K562 (cell line): ENCODE data around the gene F11R. TPM values are rescaled to one million over a fixed set of nuclear protein-coding genes. Genes with fewer than 3 reads are reported as not detected.

ENCODE experiments used
- ATAC-seq: fragments of 200-7000 bp; cut with Tn5 transposase; 3 replicates; pipeline ENCODE4 v1.9.1; 2020; ENCODE audit warnings: moderate library complexity
- BruUV-seq: library from RNA; stranded (reverse); fragments of 400-500 nt; replicated peaks from 2 replicates; lab custom pipeline; 2021; lab: Mats Ljungman, UMichigan
- CTCF ChIA-PET: fragments of 300-600 bp; formaldehyde crosslinking; extraction: SDS; loops from one replicate; lab custom pipeline; 2021; ENCODE audit warnings: low intra/inter-chr PET ratio; lab: Yijun Ruan, JAX
- POLR2A ChIA-PET: fragments of 300-600, 350-650 bp; sonication (Branson Sonifier 250); formaldehyde crosslinking; extraction: SDS; loops from one replicate; lab custom pipeline; 2021; ENCODE audit warnings: antibody characterized with exemption, inconsistent platforms; lab: Yijun Ruan, JAX
- DNase-seq, 4 experiments: peaks; one replicate each; pipeline versions ENCODE4 v3.0.0 to v3.0.0-alpha.2; 2011 to 2018; ENCODE audit warnings: low spot score in 3 of 4, mixed read lengths in 3 of 4; ENCODE audit errors: extremely low read depth in 1 of 4
- FAIRE-seq: peaks from 2 replicates; lab custom pipeline; 2011; peaks lifted over from hg19 to GRCh38; lab: Jason Lieb, UNC
- H2AFZ ChIP-seq: 2 replicates; pipeline ENCODE4 v1.6.0; 2011; ENCODE audit warnings: low read depth, low read length, control low read depth, inconsistent platforms
- H3K27ac ChIP-seq: fragments of 200-600 bp; 3 replicates; pipeline ENCODE4 v1.8.0; 2011; ENCODE audit warnings: low read depth, mild to moderate bottlenecking, control low read depth, inconsistent platforms, low read length, moderate library complexity, mixed read lengths; ENCODE audit errors: extremely low read depth
- H3K27me3 ChIP-seq, 2 experiments: fragments of 300-600 bp in 1 of 2; 2 replicates in 1 of 2; 3 replicates in 1 of 2; pipeline versions ENCODE4 v1.6.0 to v1.8.0; 2011; ENCODE audit warnings: inconsistent platforms in 2 of 2, low read length in 2 of 2, mild to moderate bottlenecking in 1 of 2, mixed read lengths in 1 of 2, moderate library complexity in 1 of 2; ENCODE audit not compliant: control insufficient read depth in 2 of 2, insufficient read depth in 2 of 2
- H3K36me3 ChIP-seq: fragments of 300-600 bp; 3 replicates; pipeline ENCODE4 v1.8.0; 2011; ENCODE audit warnings: mild to moderate bottlenecking, low read length, inconsistent platforms; ENCODE audit not compliant: control insufficient read depth, insufficient read depth
- H3K4me1 ChIP-seq, 2 experiments: fragments of 200-600 bp in 1 of 2; replicated peaks in 1 of 2; 2 replicates in 1 of 2; 3 replicates in 1 of 2; pipeline versions ENCODE4 v1.5.1 to v1.8.0; 2011; ENCODE audit warnings: inconsistent platforms in 2 of 2, low read length in 2 of 2, mild to moderate bottlenecking in 1 of 2, mixed read lengths in 1 of 2, moderate library complexity in 1 of 2; ENCODE audit not compliant: control insufficient read depth in 2 of 2, insufficient read depth in 2 of 2
- H3K4me2 ChIP-seq: 2 replicates; pipeline ENCODE4 v1.6.1; 2011; ENCODE audit warnings: low read length, control low read depth, inconsistent platforms, mixed read lengths; ENCODE audit not compliant: insufficient read depth
- H3K4me3 ChIP-seq: fragments of 200-600 bp; sonication (generic), shearing (Covaris generic); 2 replicates; pipeline ENCODE4 v1.5.1; 2016; ENCODE audit warnings: control low read depth, inconsistent platforms
- H3K79me2 ChIP-seq: fragments of 200-600 bp; 3 replicates; pipeline ENCODE4 v1.8.0; 2011; ENCODE audit warnings: low read length, inconsistent platforms; ENCODE audit not compliant: control insufficient read depth, insufficient read depth
- H3K9ac ChIP-seq, 2 experiments: 2 replicates each; pipeline versions ENCODE4 v1.6.0 to v1.6.1; 2011; ENCODE audit warnings: low read depth in 2 of 2, low read length in 2 of 2, control low read depth in 1 of 2, inconsistent platforms in 1 of 2, mild to moderate bottlenecking in 1 of 2, mixed read lengths in 1 of 2; ENCODE audit not compliant: insufficient read depth in 1 of 2
- H3K9me1 ChIP-seq: one replicate; pipeline ENCODE4 v1.6.0; 2011; ENCODE audit warnings: inconsistent platforms, mild to moderate bottlenecking, low read length, moderate library complexity; ENCODE audit not compliant: control insufficient read depth, insufficient read depth
- H3K9me3 ChIP-seq: replicated peaks from 2 replicates; pipeline ENCODE4 v1.5.1; 2011; ENCODE audit warnings: low read depth, low read length, inconsistent platforms; ENCODE audit not compliant: control insufficient read depth, insufficient read depth
- H4K20me1 ChIP-seq: replicated peaks from 2 replicates; pipeline ENCODE4 v1.6.1; 2011; ENCODE audit warnings: low read length, inconsistent platforms, mixed read lengths; ENCODE audit not compliant: control insufficient read depth, insufficient read depth
- ARHGAP35 ChIP-seq: fragments of 450-650 bp; IDR thresholded peaks from 2 replicates; pipeline ENCODE4 v1.6.1; 2018; ENCODE audit not compliant: partially characterized antibody
- CTCF ChIP-seq, 3 experiments: IDR thresholded peaks in 2 of 3; conservative IDR thresholded peaks in 1 of 3; 2 replicates each; pipeline ENCODE4 v1.5.1; 2011 to 2012; ENCODE audit warnings: low read length in 3 of 3, mild to moderate bottlenecking in 3 of 3, control low read depth in 2 of 3, improper control_type of control experiment in 1 of 3, inconsistent platforms in 1 of 3, low read depth in 1 of 3, mixed read lengths in 1 of 3, moderate library complexity in 1 of 3; ENCODE audit not compliant: insufficient read depth in 2 of 3
- E2F3 ChIP-seq: fragments of 250-450 bp; sonication (Bioruptor Pico); IDR thresholded peaks from 2 replicates; pipeline ENCODE4 v1.4.0; 2020; ENCODE audit warnings: mild to moderate bottlenecking
- E2F6 ChIP-seq, 2 experiments: IDR thresholded peaks; 2 replicates each; pipeline ENCODE4 v1.6.1; 2011; ENCODE audit warnings: borderline replicate concordance in 1 of 2, control low read depth in 1 of 2, low read depth in 1 of 2, low read length in 1 of 2, mild to moderate bottlenecking in 1 of 2, mixed read lengths in 1 of 2, moderate library complexity in 1 of 2; ENCODE audit not compliant: insufficient read depth in 1 of 2, insufficient read length in 1 of 2, poor library complexity in 1 of 2, severe bottlenecking in 1 of 2; ENCODE audit errors: extremely low read depth in 1 of 2
- PCBP2 ChIP-seq: fragments of 200-400 bp; formaldehyde crosslinking; IDR thresholded peaks from 2 replicates; pipeline ENCODE4 v1.6.1; 2018; ENCODE audit warnings: low read length, low read depth, mild to moderate bottlenecking, moderate library complexity; ENCODE audit not compliant: poor library complexity, severe bottlenecking
- RBM17 ChIP-seq: fragments of 200-400 bp; formaldehyde crosslinking; IDR thresholded peaks from 2 replicates; pipeline ENCODE4 v1.6.1; 2017; ENCODE audit warnings: low read depth, mild to moderate bottlenecking, low read length, borderline replicate concordance
- SREBF2 ChIP-seq: sonication (generic); formaldehyde crosslinking; IDR thresholded peaks from 2 replicates; pipeline ENCODE4 v1.4.0; 2020; ENCODE audit warnings: mild to moderate bottlenecking, missing genetic modification reagents
- XRCC3 ChIP-seq: fragments of 450-650 bp; IDR thresholded peaks from 2 replicates; pipeline ENCODE4 v1.6.1; 2017; ENCODE audit warnings: mild to moderate bottlenecking, moderate library complexity
- ZNF224 ChIP-seq: sonication (generic); formaldehyde crosslinking; IDR thresholded peaks from 2 replicates; pipeline ENCODE4 v1.8.0; 2022; ENCODE audit warnings: mild to moderate bottlenecking, missing genetic modification reagents
- ZNF23 ChIP-seq: fragments of 250-450 bp; sonication (Bioruptor Pico); IDR thresholded peaks from 2 replicates; pipeline ENCODE4 v1.4.0; 2020; ENCODE audit warnings: mild to moderate bottlenecking
- WGBS: fragments of 100-300 bp; shearing (Covaris generic); methylation state at CpG from one replicate; pipeline ENCODE4 v1.1.6; 2016; ENCODE audit warnings: low coverage, mixed read lengths; ENCODE audit not compliant: insufficient coverage; ENCODE audit errors: missing lambda C conversion rate; 5-methylcytosine and 5-hydroxymethylcytosine counted together
- in situ Hi-C: fragments of 300-500 bp; cut with MboI; formaldehyde crosslinking; loops from 4 replicates; pipeline ENCODE4 v1.15.0; 2018; ENCODE audit warnings: inconsistent platforms, mixed read lengths
- intact Hi-C: fragments of 100-400 bp; cut with micrococcal nuclease; formaldehyde crosslinking; loops from 2 replicates; pipeline ENCODE4 v1.14.2; 2022
- polyA plus RNA-seq, 8 experiments: library from polyadenylated mRNA; depleted of rRNA in 4 of 8; stranded (reverse) in 5 of 8; unstranded in 3 of 8; fragments of >200 nt; fragmentation: Nextera tagmentation in 2 of 8; fragmentation: Illumina TruSeq in 1 of 8; extraction: Ambion mirVana in 2 of 8; extraction: Trizol in 1 of 8; gene quantifications; 2 replicates each; pipeline versions ENCODE4 v1.2.1 to v1.2.3, GENCODE V29; 2011 to 2014; ENCODE audit warnings: inconsistent platforms in 1 of 8, missing spikeins in 1 of 8
- total RNA-seq, 7 experiments: library from RNA; depleted of rRNA in 6 of 7; stranded (reverse); fragments of >200 nt in 6 of 7; fragmentation: Illumina TruSeq in 2 of 7; extraction: Trizol in 2 of 7; gene quantifications; 2 replicates each; pipeline versions ENCODE4 v1.2.1 to v1.2.3, GENCODE V29; 2011 to 2021; ENCODE audit warnings: low replicate concordance in 1 of 7

Gene F11R
- total and polyA plus RNA-seq, 9 of the 15 experiments (the other 6 are each of a cell fraction or from before 2014, with no cell fraction given) = 27.4 to 187 (median 52.5) TPM

- DNase-seq = no peak
- peaks cover 28 to 49% of the 10 kb centered on the region in 2 experiments for H3K27me3 ChIP-seq
- H2AFZ ChIP-seq = no peak overlapping the region
- intact Hi-C loops = no loop called here
- no peaks in the 10 kb centered on the region for H3K79me2 ChIP-seq
- H3K9me1 ChIP-seq = no peaks in the 10 kb centered on the region
- H3K36me3 ChIP-seq = no peaks in the 10 kb centered on the region
- TF ChIP-seq SREBF2 = no peak
- TF ChIP-seq ZNF224 (CRISPR knock-in tag) = no peak
- TF ChIP-seq ARHGAP35 = no peak
- no peak for TF ChIP-seq RBM17
- TF ChIP-seq PCBP2 = no peak
- H3K9me3 ChIP-seq = no peaks in the 10 kb centered on the region
- ATAC-seq = no peak
- WGBS = 0% methylated on average over 3 of the region's 3 CpGs
- no peaks in the 10 kb centered on the region for H4K20me1 ChIP-seq
- H3K4me1 ChIP-seq = no peaks in the 10 kb centered on the region
- ChIA-PET POLR2A (interaction anchor here (0.8 kb wide), 1 partner anchor 20 kb away, joined by 3 read pairs; no protein-coding TSS in a partner anchor), CTCF (no interaction called here)
- in situ Hi-C loops = no loop called here
- no peak overlapping the region for H3K9ac ChIP-seq
- FAIRE-seq = no peak
- H3K4me3 ChIP-seq = no peak overlapping the region
- H3K4me2 ChIP-seq = no peak overlapping the region
- no peak overlapping the region for H3K27ac ChIP-seq
- BruUV-seq = no TSS peak
Measured at GRCh38 chr1:160972939-160973338, 48.0 kb downstream of the F11R start.

GRCh38 chr1:160971618-160972056 lies 49.3 kb downstream of the F11R start:
- Histone ChIP-seq H3K36me3 (no peaks in the 10 kb centered on the region), H3K4me1 (no peaks in the 10 kb centered on the region), H3K9me1 (no peaks in the 10 kb centered on the region), H3K9ac (no peak overlapping the region), H3K4me2 (no peak overlapping the region), H3K4me3 (no peak overlapping the region), H2AFZ (no peak overlapping the region), H3K27ac (no peak overlapping the region), H4K20me1 (no peaks in the 10 kb centered on the region), H3K27me3 (peaks cover 32 to 49% of the 10 kb centered on the region in 2 experiments), H3K9me3 (no peaks in the 10 kb centered on the region), H3K79me2 (no peaks in the 10 kb centered on the region)
- BruUV-seq = no TSS peak
- in situ Hi-C loops = no loop called here
- CTCF ChIA-PET = interaction anchor here (0.6 kb wide), 1 partner anchor 14 kb away, joined by 10 read pairs; no protein-coding TSS in a partner anchor
- POLR2A ChIA-PET = interaction anchor here (0.6 to 1.1 kb wide), 2 partner anchors 14 to 194 kb away, joined by 3 read pairs; no protein-coding TSS in a partner anchor
- DNase-seq (no peak), ATAC-seq (no peak), FAIRE-seq (peak; percentile 6)
- WGBS = 0% methylated on average over 6 of the region's 6 CpGs
- intact Hi-C loops = no loop called here
- TF ChIP-seq ZNF23 (CRISPR knock-in tag) = no peak
- TF ChIP-seq E2F3 (CRISPR knock-in tag) = no peak
- TF ChIP-seq CTCF (IDR thresholded peaks at IDR 0.05 in 2 of 3, conservative IDR thresholded peaks at IDR 0.05 in 1 of 3; ENCODE audit: insufficient read depth in 2 of 3, low read depth in 1 of 3, low read length in 3 of 3) = no peak
- TF ChIP-seq XRCC3 = no peak
- TF ChIP-seq E2F6 (IDR thresholded peaks at IDR 0.05; ENCODE audit: borderline replicate concordance in 1 of 2, extremely low read depth in 1 of 2, insufficient read depth in 1 of 2, insufficient read length in 1 of 2, low read depth in 1 of 2, low read length in 1 of 2, poor library complexity in 1 of 2, severe bottlenecking in 1 of 2) = no peak
